Pancreas (tissue), 10 donors: ENCODE data around the gene TBC1D17. TPM values are rescaled to one million over a fixed set of nuclear protein-coding genes. Genes with fewer than 3 reads are reported as not detected.
"Not testable (repeated sequence)": the region's sequence is repeated elsewhere in the genome, so short reads cannot be mapped to it uniquely, and the experiment has no call there.

Source experiments
- ATAC-seq, 4 donors: fragments of 200-7000 bp; cut with Tn5 transposase; one replicate each; pipeline versions ENCODE4 v1.8.0 to v1.9.1; 2020; ENCODE audit warnings: mild to moderate bottlenecking in 4 of 4, moderate library complexity in 4 of 4
- DNase-seq, 6 donors: peaks; one replicate each; pipeline ENCODE4 v3.0.0-alpha.2; 2020
- FAIRE-seq: peaks from 2 replicates; lab custom pipeline; 2012; peaks lifted over from hg19 to GRCh38; lab: Jason Lieb, UNC
- H3K27ac ChIP-seq, 4 donors: fragments of 200-600 bp; sonication (generic); 1 replicate in 3 of 4; 2 replicates in 1 of 4; pipeline versions ENCODE4 v1.5.0 to v1.8.0; 2020
- H3K27me3 ChIP-seq, 4 donors: fragments of 200-600 bp; one replicate each; pipeline ENCODE4 v1.8.0; 2021
- H3K36me3 ChIP-seq, 3 donors: fragments of 200-600 bp; sonication (generic) in 1 of 3; one replicate each; pipeline versions ENCODE4 v1.5.0 to v1.8.0; 2020 to 2021
- H3K4me1 ChIP-seq, 3 donors: fragments of 200-600 bp; one replicate each; pipeline ENCODE4 v1.8.0; 2021
- H3K4me3 ChIP-seq, 4 donors: fragments of 200-600 bp; sonication (generic) in 2 of 4; one replicate each; pipeline versions ENCODE4 v1.5.0 to v1.8.0; 2020 to 2021
- H3K9me3 ChIP-seq, 4 donors: fragments of 200-600 bp; one replicate each; pipeline ENCODE4 v1.8.0; 2021
- CTCF ChIP-seq, 4 donors: fragments of 200-600 bp; sonication (generic) in 3 of 4; IDR thresholded peaks; one replicate each; pipeline versions ENCODE4 v1.5.0 to v1.8.0; 2021; ENCODE audit warnings: antibody characterized with exemption in 4 of 4
- WGBS, 2 donors: extraction: QIAGEN DNeasy Blood & Tissue Kit; methylation state at CpG; one replicate each; pipeline ENCODE4 v1.1.7; 2013; 5-methylcytosine and 5-hydroxymethylcytosine counted together
- intact Hi-C, 3 donors: fragments of 100-400 bp; cut with DNase I; formaldehyde crosslinking; loops; one replicate each; pipeline versions ENCODE4 v1.11.1 to v1.14.2; 2022
- polyA plus RNA-seq, 2 donors: library from polyadenylated mRNA; stranded (reverse); fragments of 200-250 nt; gene quantifications; one replicate each; pipeline ENCODE4 v1.2.3, GENCODE V29; 2013
- total RNA-seq, 6 donors: library from RNA; stranded (reverse); fragmentation: NEBNext Ultra II Directional in 4 of 6; extraction: Animal tissue kit (Norgen Biotek cat#: 25700) in 4 of 6; gene quantifications; one replicate each; pipeline versions ENCODE4 v1.2.1 to v1.2.4, GENCODE V29; 2021 to 2023
- donor health status: healthy with polysubstance abuse.
- donor health status: DM: no; HTN: no; CAD: no; lungs with moderate emphysema.
- donor health status: DM: no; HTN: no; CAD: no.
- donor health status: control.
- donor health status: control.
- donor health status: Bipolar disorder and iron deficiency.
- donor health status: DM: yes; HTN: yes; CAD: no.
- donor health status: DM: no; HTN: no; CAD: no.
- donor health status: DM: no; HTN: no; CAD: no.
- donor health status: DM: yes; HTN: yes; CAD: no.

Gene TBC1D17
- total and polyA plus RNA-seq, 8 donors = 21.0 to 99.3 (median 31.3) TPM

DNA sequence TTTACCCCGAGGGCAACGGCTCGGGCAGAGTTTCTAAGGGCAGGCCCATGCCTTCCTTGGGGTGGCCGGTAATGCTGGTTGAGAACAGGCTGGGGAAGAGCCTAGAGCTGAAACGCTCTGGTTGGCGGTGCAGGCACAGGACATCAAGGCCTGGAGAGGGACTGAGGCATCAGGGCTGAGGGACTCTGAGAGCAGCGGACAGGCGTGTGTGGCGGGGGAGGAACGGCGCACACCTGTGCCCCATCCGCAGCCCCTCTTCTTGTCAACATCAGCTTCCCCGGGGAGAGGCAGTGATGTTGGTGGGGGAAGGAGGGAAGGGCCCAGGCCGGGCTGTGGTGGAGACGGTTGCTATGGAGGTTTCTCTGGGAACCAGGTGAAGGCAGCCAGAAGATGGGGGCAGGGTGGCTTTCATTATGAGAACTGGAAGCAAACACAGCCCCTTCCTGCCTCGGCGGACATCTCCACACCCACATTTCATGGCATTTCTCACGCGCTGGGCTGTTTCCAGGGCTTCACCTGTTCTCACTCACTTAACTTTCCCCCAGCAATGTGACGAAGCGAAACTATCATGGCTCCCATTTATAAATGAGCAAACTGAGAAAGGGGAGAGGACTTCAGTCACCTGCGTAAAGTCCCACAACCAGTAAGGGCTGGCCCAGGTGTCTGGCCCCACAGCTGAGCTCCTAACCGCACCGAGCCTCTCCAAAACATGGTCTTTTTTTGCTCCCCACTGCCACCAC is 43.3 kb downstream of the TBC1D17 start:
- WGBS, 2 donors = 86 to 90% methylated on average over 23 to 24 of the region's 24 CpGs
- no peaks in the 10 kb centered on the region for H3K9me3 ChIP-seq
- H3K27ac ChIP-seq = no peak overlapping the region
- no peaks in the 10 kb centered on the region for H3K27me3 ChIP-seq
- no peak for TF ChIP-seq CTCF (IDR thresholded peaks at IDR 0.05)
- intact Hi-C loops = no loop called here
- FAIRE-seq = no peak
- ATAC-seq = peak in 2 of 4 donors; percentile 24 to 45
- DNase-seq = peak in 1 of 6 donors; percentile 40
- H3K4me3 ChIP-seq = no peak overlapping the region
- H3K36me3 ChIP-seq = peaks cover 0 to 9% (median 0%) of the 10 kb centered on the region in 3 donors
- H3K4me1 ChIP-seq = no peaks in the 10 kb centered on the region

DNA sequence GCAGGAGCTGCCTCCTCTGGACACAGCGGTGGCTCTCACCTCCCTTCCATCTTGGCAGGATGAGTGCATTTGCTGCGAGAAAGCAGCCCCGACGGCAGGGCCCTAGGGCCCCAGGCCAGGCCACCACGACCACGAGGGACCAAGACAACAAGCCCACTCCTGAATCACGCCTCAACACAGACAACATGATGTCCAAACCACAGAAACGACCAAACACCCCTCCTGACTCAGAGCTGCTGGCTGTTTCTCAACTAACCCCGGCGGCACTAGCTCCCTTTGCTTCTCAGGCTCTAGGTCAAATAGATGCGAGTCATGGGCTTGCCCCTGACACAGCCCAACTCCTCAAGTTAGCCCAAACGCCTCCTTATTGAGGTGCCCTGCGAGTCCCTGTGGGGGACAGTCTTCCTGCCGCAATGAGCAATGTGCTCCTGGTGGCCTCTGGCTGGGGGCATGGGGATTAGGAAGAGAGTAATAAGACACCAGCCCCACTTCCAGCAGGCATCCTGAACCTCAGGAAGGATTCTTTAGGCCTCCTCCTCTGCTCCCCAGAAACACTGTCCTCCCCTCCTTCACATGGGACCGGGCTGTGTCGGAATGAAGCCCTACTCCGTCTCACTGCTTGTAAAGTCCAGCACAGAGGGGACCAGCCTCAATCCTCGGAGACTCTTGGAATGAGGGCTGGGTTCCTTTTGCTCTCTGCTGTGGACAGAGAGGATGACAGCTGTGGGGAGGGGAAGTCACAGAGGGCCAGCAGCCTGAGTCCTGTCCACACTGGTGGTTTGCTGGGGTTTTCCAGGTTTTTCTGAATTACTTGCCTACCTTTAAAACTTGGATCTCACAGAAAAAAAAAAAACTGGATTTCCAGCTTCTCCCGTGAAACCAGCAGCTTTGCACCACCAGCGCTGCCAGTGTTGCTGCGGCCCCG is 44.6 kb downstream of the TBC1D17 start:
- DNase-seq (peak in 1 of 6 donors; percentile 19), ATAC-seq (no peak), FAIRE-seq (no peak)
- Histone ChIP-seq H3K4me1 (peaks cover 0 to 2% (median under 1%) of the 10 kb centered on the region in 3 donors), H3K36me3 (peaks cover 0 to 9% (median 0%) of the 10 kb centered on the region in 3 donors), H3K9me3 (no peaks in the 10 kb centered on the region), H3K4me3 (no peak overlapping the region), H3K27me3 (no peaks in the 10 kb centered on the region), H3K27ac (no peak overlapping the region)
- WGBS, 2 donors = 88 to 90% methylated on average over 22 of the region's 22 CpGs
- no peak for TF ChIP-seq CTCF (IDR thresholded peaks at IDR 0.05)
- intact Hi-C loops = no loop called here

DNA sequence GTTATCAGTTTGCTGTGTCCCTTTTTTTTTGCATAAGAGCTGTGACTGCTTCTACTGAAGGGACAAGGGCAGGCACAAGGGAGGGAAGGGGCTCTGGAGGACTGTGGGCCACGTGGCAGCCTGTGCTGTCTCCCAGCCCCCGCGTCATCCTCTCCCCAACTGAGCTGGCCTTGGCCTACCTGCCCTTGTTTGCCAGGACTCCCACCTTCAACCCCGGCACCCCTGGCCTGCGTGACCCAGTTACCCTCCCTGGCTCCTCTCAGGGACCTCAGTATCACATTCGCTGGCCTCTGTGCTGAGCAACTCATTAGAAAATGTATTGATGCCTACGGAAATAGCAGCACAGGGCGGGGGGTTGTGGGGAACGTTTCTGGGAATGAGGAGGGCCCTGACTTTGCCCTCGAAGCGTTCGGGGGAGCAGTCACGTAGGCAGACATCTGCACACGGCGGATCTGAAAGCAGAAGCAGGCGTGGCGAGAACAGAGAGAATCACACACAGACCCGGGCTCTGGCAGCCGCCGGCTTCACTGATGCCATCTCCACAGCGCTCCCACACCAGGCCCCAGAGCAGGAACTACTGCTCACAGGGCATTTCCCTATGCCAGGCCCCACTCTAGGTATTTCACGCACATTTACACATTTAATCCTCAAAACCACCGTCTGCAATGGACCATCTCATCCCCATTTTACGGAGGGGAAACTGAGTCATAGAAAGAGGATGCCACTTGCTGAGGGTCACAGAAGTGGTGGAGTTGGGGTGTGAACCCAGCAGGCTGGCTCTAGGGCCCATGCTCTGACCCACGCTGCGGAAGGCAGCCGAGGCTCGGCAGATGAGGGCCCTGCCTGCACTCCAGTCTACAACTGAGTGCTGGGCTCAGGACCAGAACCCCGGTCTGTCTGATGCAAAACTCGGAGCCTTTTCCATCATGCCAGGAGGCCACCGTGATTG is 45.8 kb downstream of the TBC1D17 start:
- 87 to 89% methylated on average over 31 of the region's 31 CpGs for WGBS, 2 donors
- H3K27me3 ChIP-seq = no peaks in the 10 kb centered on the region
- TF ChIP-seq CTCF (IDR thresholded peaks at IDR 0.05) = no peak
- H3K4me1 ChIP-seq = peaks cover 7 to 13% (median 9%) of the 10 kb centered on the region in 3 donors
- no peak overlapping the region for H3K4me3 ChIP-seq
- no peak for FAIRE-seq
- peak in 1 of 6 donors; percentile 24 for DNase-seq
- no peak overlapping the region for H3K27ac ChIP-seq
- peaks cover 0 to 9% (median 0%) of the 10 kb centered on the region in 3 donors for H3K36me3 ChIP-seq
- no peaks in the 10 kb centered on the region for H3K9me3 ChIP-seq
- intact Hi-C loops = no loop called here
- peak in 2 of 4 donors; percentile 27 to 62 for ATAC-seq

DNA sequence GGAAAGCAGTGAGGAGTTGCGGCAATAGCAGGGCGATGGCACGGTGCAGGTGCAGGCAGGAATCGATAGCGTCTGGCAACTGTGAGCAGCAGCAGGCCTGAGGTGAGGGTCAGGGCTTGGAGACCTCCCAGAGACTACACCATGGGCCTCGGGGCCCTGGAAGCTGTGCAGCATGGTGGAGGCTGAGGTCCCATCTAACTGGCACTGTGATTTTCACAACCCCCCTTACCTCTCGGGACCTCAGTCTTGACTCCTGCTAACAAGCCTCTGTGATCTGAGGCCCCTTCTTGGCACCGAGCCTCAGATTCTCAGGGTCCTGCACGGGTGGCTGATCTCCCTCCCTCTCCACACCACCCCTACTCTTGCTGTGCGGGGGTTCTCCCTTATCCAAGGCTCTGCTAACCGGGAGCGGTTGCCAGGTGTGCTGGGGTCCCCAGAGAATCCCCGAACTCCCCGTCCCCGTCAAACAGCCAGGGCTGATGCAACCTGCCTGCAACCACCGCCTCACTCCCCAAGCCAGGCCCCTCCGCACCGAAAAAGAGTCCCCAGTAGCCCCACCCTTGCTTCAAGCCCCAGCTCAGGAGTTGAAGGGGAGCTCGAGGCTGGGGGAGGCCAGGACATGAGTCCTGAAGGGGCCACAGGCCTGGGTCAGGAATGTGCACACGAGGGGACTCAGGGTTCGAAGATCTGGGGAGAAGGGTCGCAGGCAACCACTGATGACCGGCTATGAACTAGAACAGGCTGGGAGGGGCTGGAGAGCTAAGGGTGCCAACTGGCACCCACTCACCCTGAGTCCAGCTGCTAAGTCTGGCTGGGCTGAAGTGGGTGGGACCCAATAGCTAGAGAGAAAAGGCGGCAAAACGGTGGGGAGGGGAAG is 46.7 kb downstream of the TBC1D17 start:
- Histone ChIP-seq H3K4me3 (no peak overlapping the region), H3K9me3 (no peaks in the 10 kb centered on the region), H3K4me1 (peaks cover 9 to 13% (median 9%) of the 10 kb centered on the region in 3 donors), H3K36me3 (peaks cover 0 to 9% (median 0%) of the 10 kb centered on the region in 3 donors), H3K27me3 (no peaks in the 10 kb centered on the region), H3K27ac (no peak overlapping the region)
- intact Hi-C loops = no loop called here
- no peak for TF ChIP-seq CTCF (IDR thresholded peaks at IDR 0.05)
- no peak for DNase-seq
- ATAC-seq = no peak
- 85 to 86% methylated on average over 25 of the region's 25 CpGs for WGBS, 2 donors
- no peak for FAIRE-seq

- FAIRE-seq, ATAC-seq, H3K36me3 ChIP-seq, H3K4me3 ChIP-seq, H3K27ac ChIP-seq, DNase-seq, H3K27me3 ChIP-seq, H3K9me3 ChIP-seq, intact Hi-C loops: not testable (repeated sequence)
- WGBS, 2 donors = 93 to 97% methylated on average over 13 of the region's 13 CpGs
- H3K4me1 ChIP-seq = peaks cover 9 to 13% (median 9%) of the 10 kb centered on the region in 3 donors
Measured at GRCh38 chr19:49924881-49925210, 47.3 kb downstream of the TBC1D17 start.
